IPS-15b (cell line): ENCODE results near the gene AMZ1.
"Not testable (repeated sequence)": the region's sequence is repeated elsewhere in the genome, so short reads cannot be mapped to it uniquely, and the experiment has no call there.

Experiments used
- H3K27me3 ChIP-seq: one replicate; pipeline ENCODE4 v1.6.1; 2013; ENCODE audit warnings: low read length; ENCODE audit not compliant: control insufficient read depth, insufficient read depth
- H3K36me3 ChIP-seq: one replicate; pipeline ENCODE4 v1.6.1; 2013; ENCODE audit warnings: low read length; ENCODE audit not compliant: control insufficient read depth, insufficient read depth
- H3K4me1 ChIP-seq: one replicate; pipeline ENCODE4 v1.6.1; 2013; ENCODE audit warnings: mild to moderate bottlenecking, low read length; ENCODE audit not compliant: control insufficient read depth, insufficient read depth
- H3K4me3 ChIP-seq: one replicate; pipeline ENCODE4 v1.5.1; 2013; ENCODE audit warnings: low read depth, low read length
- H3K9ac ChIP-seq: one replicate; pipeline ENCODE4 v1.6.1; 2013; ENCODE audit warnings: low read depth, mild to moderate bottlenecking, low read length
- H3K9me3 ChIP-seq: one replicate; pipeline ENCODE4 v1.6.1; 2013; ENCODE audit warnings: mild to moderate bottlenecking, low read length; ENCODE audit not compliant: control insufficient read depth, insufficient read depth

AMZ1 gene

GRCh38 chr7:2737771-2738540 is 50.0 kb downstream of the AMZ1 start:
- Histone ChIP-seq H3K4me3 (no peak overlapping the region), H3K36me3 (no peaks in the 10 kb centered on the region), H3K9me3 (no peaks in the 10 kb centered on the region), H3K4me1 (no peaks in the 10 kb centered on the region), H3K27me3 (no peaks in the 10 kb centered on the region), H3K9ac (no peak overlapping the region)

GRCh38 chr7:2738766-2739549 is 51.0 kb downstream of the AMZ1 start:
- H3K9me3 ChIP-seq = no peaks in the 10 kb centered on the region
- no peaks in the 10 kb centered on the region for H3K36me3 ChIP-seq
- no peak overlapping the region for H3K4me3 ChIP-seq
- H3K9ac ChIP-seq = no peak overlapping the region
- no peaks in the 10 kb centered on the region for H3K4me1 ChIP-seq
- no peaks in the 10 kb centered on the region for H3K27me3 ChIP-seq

GRCh38 chr7:2743523-2744185 is 55.7 kb downstream of the AMZ1 start:
- H3K27me3 ChIP-seq, H3K9me3 ChIP-seq, H3K9ac ChIP-seq, H3K4me3 ChIP-seq, H3K36me3 ChIP-seq, H3K4me1 ChIP-seq: not testable (repeated sequence)

- H3K4me1 ChIP-seq, H3K9me3 ChIP-seq, H3K9ac ChIP-seq, H3K27me3 ChIP-seq, H3K4me3 ChIP-seq, H3K36me3 ChIP-seq: not testable (repeated sequence)
These were observed 60.7 kb downstream of the AMZ1 start for GRCh38 chr7:2748684-2749083.

- no peak overlapping the region for H3K9ac ChIP-seq
- no peaks in the 10 kb centered on the region for H3K9me3 ChIP-seq
- no peak overlapping the region for H3K4me3 ChIP-seq
- H3K27me3 ChIP-seq = no peaks in the 10 kb centered on the region
- H3K36me3 ChIP-seq = no peaks in the 10 kb centered on the region
- H3K4me1 ChIP-seq = no peaks in the 10 kb centered on the region
These were observed 62.0 kb downstream of the AMZ1 start for GRCh38 chr7:2750004-2750407.

GRCh38 chr7:2751086-2751485 is 63.1 kb downstream of the AMZ1 start:
- no peaks in the 10 kb centered on the region for H3K4me1 ChIP-seq
- no peak overlapping the region for H3K9ac ChIP-seq
- no peaks in the 10 kb centered on the region for H3K9me3 ChIP-seq
- no peak overlapping the region for H3K4me3 ChIP-seq
- H3K27me3 ChIP-seq = no peaks in the 10 kb centered on the region
- H3K36me3 ChIP-seq = no peaks in the 10 kb centered on the region

GRCh38 chr7:2753148-2753547 is 65.1 kb downstream of the AMZ1 start:
- Histone ChIP-seq H3K36me3 (no peaks in the 10 kb centered on the region), H3K4me1 (no peaks in the 10 kb centered on the region), H3K4me3 (no peak overlapping the region), H3K9me3 (no peaks in the 10 kb centered on the region), H3K9ac (no peak overlapping the region), H3K27me3 (no peaks in the 10 kb centered on the region)

- no peaks in the 10 kb centered on the region for H3K36me3 ChIP-seq
- H3K4me3 ChIP-seq = no peak overlapping the region
- H3K9ac ChIP-seq = no peak overlapping the region
- H3K27me3 ChIP-seq = no peaks in the 10 kb centered on the region
- H3K4me1 ChIP-seq = no peaks in the 10 kb centered on the region
- no peaks in the 10 kb centered on the region for H3K9me3 ChIP-seq
These were observed 66.1 kb downstream of the AMZ1 start for GRCh38 chr7:2754086-2754485.

GRCh38 chr7:2754912-2755311 is 66.9 kb downstream of the AMZ1 start:
- Histone ChIP-seq H3K36me3 (no peaks in the 10 kb centered on the region), H3K9me3 (no peaks in the 10 kb centered on the region), H3K27me3 (no peaks in the 10 kb centered on the region), H3K4me1 (no peaks in the 10 kb centered on the region), H3K4me3 (no peak overlapping the region), H3K9ac (no peak overlapping the region)

GRCh38 chr7:2755531-2755930 is 67.5 kb downstream of the AMZ1 start:
- Histone ChIP-seq H3K4me1 (no peaks in the 10 kb centered on the region), H3K36me3 (no peaks in the 10 kb centered on the region)

GRCh38 chr7:2757361-2757903 is 69.4 kb downstream of the AMZ1 start:
- H3K36me3 ChIP-seq = no peaks in the 10 kb centered on the region
- H3K4me1 ChIP-seq = peaks cover 3% of the 10 kb centered on the region
- H3K27me3 ChIP-seq = no peaks in the 10 kb centered on the region
- H3K4me3 ChIP-seq = no peak overlapping the region
- H3K9ac ChIP-seq = no peak overlapping the region
- H3K9me3 ChIP-seq = no peaks in the 10 kb centered on the region

More at GRCh38 chr7:2755531-2755930, 67.5 kb downstream of the AMZ1 start:
- H3K27me3 ChIP-seq = no peaks in the 10 kb centered on the region
- H3K4me3 ChIP-seq = no peak overlapping the region
- no peak overlapping the region for H3K9ac ChIP-seq
- no peaks in the 10 kb centered on the region for H3K9me3 ChIP-seq
